Panc1 (cell line): ENCODE data around the gene ACADSB. TPM values are rescaled to one million over a fixed set of nuclear protein-coding genes. Genes with fewer than 3 reads are reported as not detected.

Experiments
- ATAC-seq: fragments of 200-7000 bp; cut with Tn5 transposase; 2 replicates; pipeline ENCODE4 v1.9.1; 2020; ENCODE audit warnings: mild to moderate bottlenecking, moderate library complexity
- BruUV-seq: library from RNA; stranded (reverse); fragments of 400-500 nt; replicated peaks from 2 replicates; lab custom pipeline; 2021; lab: Mats Ljungman, UMichigan
- CTCF ChIA-PET: fragments of 300-600 bp; sonication (Branson Sonifier 250); formaldehyde crosslinking; loops from one replicate; lab custom pipeline; 2022; ENCODE audit warnings: antibody characterized with exemption; lab: Charles Lee
- POLR2A ChIA-PET: fragments of 300-600 bp; sonication (Branson Sonifier 250); formaldehyde crosslinking; loops from one replicate; lab custom pipeline; 2022; ENCODE audit warnings: antibody characterized with exemption; lab: Charles Lee
- DNase-seq: peaks from one replicate; pipeline ENCODE4 v3.0.0-alpha.2; 2010; ENCODE audit warnings: low read depth, low spot score
- H3K27ac ChIP-seq: 2 replicates; pipeline ENCODE4 v1.5.1; 2011; ENCODE audit warnings: mild to moderate bottlenecking, low read length, inconsistent platforms
- H3K27me3 ChIP-seq: fragments of 200-500 bp; sonication (Bioruptor generic); 2 replicates; pipeline ENCODE4 v1.6.0; 2014; ENCODE audit warnings: low read length, inconsistent platforms; ENCODE audit not compliant: control insufficient read depth, insufficient read depth
- H3K36me3 ChIP-seq: fragments of 200-500 bp; sonication (Bioruptor generic); 2 replicates; pipeline ENCODE4 v1.5.1; 2014; ENCODE audit warnings: inconsistent platforms, mild to moderate bottlenecking, low read length, moderate library complexity; ENCODE audit not compliant: control insufficient read depth, insufficient read depth
- H3K4me1 ChIP-seq: 2 replicates; pipeline ENCODE4 v1.5.1; 2011; ENCODE audit warnings: inconsistent platforms, mild to moderate bottlenecking, low read length, moderate library complexity; ENCODE audit not compliant: control insufficient read depth, insufficient read depth
- H3K4me3 ChIP-seq, 2 experiments: 2 replicates each; pipeline ENCODE4 v1.5.1; 2011 to 2012; ENCODE audit warnings: low read depth in 2 of 2, low read length in 2 of 2, mild to moderate bottlenecking in 2 of 2, inconsistent platforms in 1 of 2, moderate library complexity in 1 of 2
- H3K9me3 ChIP-seq: fragments of 200-500 bp; sonication (Bioruptor generic); 2 replicates; pipeline ENCODE4 v1.5.1; 2014; ENCODE audit warnings: low read depth, mild to moderate bottlenecking, inconsistent platforms, low read length, moderate library complexity; ENCODE audit not compliant: control insufficient read depth, insufficient read depth
- CTCF ChIP-seq: fragments of 450-650 bp; IDR thresholded peaks from 2 replicates; pipeline ENCODE4 v1.5.1; 2017; ENCODE audit warnings: mild to moderate bottlenecking
- POLR2AphosphoS5 ChIP-seq: IDR thresholded peaks from 2 replicates; pipeline ENCODE4 v1.6.1; 2012; ENCODE audit warnings: mild to moderate bottlenecking, low read depth, low read length, moderate library complexity
- REST ChIP-seq, 2 experiments: IDR thresholded peaks; 2 replicates each; pipeline ENCODE4 v1.6.1; 2011 to 2012; ENCODE audit warnings: low read depth in 2 of 2, control low read depth in 1 of 2, low read length in 1 of 2, mild to moderate bottlenecking in 1 of 2, moderate library complexity in 1 of 2; ENCODE audit not compliant: insufficient read depth in 1 of 2
- SIN3A ChIP-seq: IDR thresholded peaks from 2 replicates; pipeline ENCODE4 v1.6.1; 2012; ENCODE audit warnings: low read depth, mild to moderate bottlenecking, low read length, moderate library complexity, borderline replicate concordance; ENCODE audit not compliant: insufficient read depth
- TCF7L2 ChIP-seq: IDR thresholded peaks from 2 replicates; pipeline ENCODE4 v1.6.1; 2011; ENCODE audit warnings: mild to moderate bottlenecking, low read depth, low read length, inconsistent platforms
- in situ Hi-C: cut with HindIII; loops from 2 replicates; pipeline ENCODE4 v1.10.0; 2016; ENCODE audit warnings: low sequenced_read_pairs, low pct_unique_long_range_greater_than_20kb
- intact Hi-C: fragments of 100-400 bp; cut with micrococcal nuclease; formaldehyde crosslinking; loops from one replicate; pipeline ENCODE4 v1.10.0; 2022; ENCODE audit not compliant: unreplicated experiment
- total RNA-seq: library from RNA; stranded (reverse); gene quantifications from one replicate; pipeline ENCODE4 v1.2.1, GENCODE V29; 2021; ENCODE audit not compliant: unreplicated experiment

The ACADSB gene
- total RNA-seq, 1 experiment from 2014 or later: 19.2 TPM

- ATAC-seq: no peak
These were observed 8.8 kb downstream of the ACADSB start for GRCh38 chr10:123017421-123018165.

GRCh38 chr10:123018531-123018930 is 9.7 kb downstream of the ACADSB start:
- POLR2A ChIA-PET: no interaction called here
- H3K4me1 ChIP-seq: no peaks in the 10 kb centered on the region

More at GRCh38 chr10:123017421-123018165, 8.8 kb downstream of the ACADSB start:
- no peak for TF ChIP-seq REST (IDR thresholded peaks at IDR 0.05; ENCODE audit: insufficient read depth in 1 of 2, low read depth in 2 of 2, low read length in 1 of 2)
- no peak for TF ChIP-seq TCF7L2
- no peak for TF ChIP-seq SIN3A
- TF ChIP-seq POLR2AphosphoS5: no peak
- no peak for TF ChIP-seq CTCF
- ChIA-PET POLR2A (no interaction called here), CTCF (no interaction called here)
- H3K9me3 ChIP-seq: no peaks in the 10 kb centered on the region
- H3K4me3 ChIP-seq: no peak overlapping the region
- H3K36me3 ChIP-seq: no peaks in the 10 kb centered on the region
- DNase-seq: no peak
- H3K27me3 ChIP-seq: no peaks in the 10 kb centered on the region
- no peak overlapping the region for H3K27ac ChIP-seq
- no peaks in the 10 kb centered on the region for H3K4me1 ChIP-seq
- BruUV-seq: no TSS peak
- in situ Hi-C loops (no loop called here), intact Hi-C loops (no loop called here)

More at GRCh38 chr10:123018531-123018930, 9.7 kb downstream of the ACADSB start:
- ATAC-seq (no peak), DNase-seq (no peak)
- no TSS peak for BruUV-seq
- CTCF ChIA-PET: no interaction called here
- intact Hi-C loops: no loop called here
- Histone ChIP-seq H3K27ac (no peak overlapping the region), H3K36me3 (no peaks in the 10 kb centered on the region), H3K4me3 (no peak overlapping the region), H3K9me3 (no peaks in the 10 kb centered on the region), H3K27me3 (no peaks in the 10 kb centered on the region)
- TF ChIP-seq SIN3A: no peak
- TF ChIP-seq CTCF: no peak
- TF ChIP-seq TCF7L2: no peak
- no peak for TF ChIP-seq POLR2AphosphoS5
- no peak for TF ChIP-seq REST (IDR thresholded peaks at IDR 0.05; ENCODE audit: insufficient read depth in 1 of 2, low read depth in 2 of 2, low read length in 1 of 2)
- in situ Hi-C loops: no loop called here
